Immature natural killer cell (primary cell): Measurements from ENCODE around the gene DCD. TPM values are rescaled to one million over a fixed set of nuclear protein-coding genes. Genes with fewer than 3 reads are reported as not detected.

Experiments
- polyA plus RNA-seq, 3 donors: library from polyadenylated mRNA; unstranded; fragments of 300-500 nt; fragmentation: Illumina TruSeq; gene quantifications; one replicate each; pipeline ENCODE4 v1.2.3, GENCODE V29; 2021

DCD gene
- polyA plus RNA-seq, 3 donors from 2014 or later: not detected

Other genes starting within 250 kb of the DCD start
- gene ITGA5, start 229.1 kb downstream of the DCD start, polyA plus RNA-seq: 100 to 1,000 TPM in 1 of 3 donors, 10 to 100 TPM in 2; 26.2 to 119 (median 65.5) TPM
- gene GTSF1, start 174.8 kb downstream of the DCD start, polyA plus RNA-seq: 10 to 100 TPM; 14.1 to 22.7 (median 16.6) TPM
- 100 to 1,000 TPM in 2 of 3 donors, 10 to 100 TPM in 1; 90.8 to 138 (median 137) TPM for gene NCKAP1L, start 150.6 kb downstream of the DCD start, polyA plus RNA-seq
- under 1 TPM in 2 of 3 donors, not detected in 1; 0.18 to 0.56 TPM for gene PDE1B, start 98.8 kb downstream of the DCD start, polyA plus RNA-seq
- gene PPP1R1A, start 59.7 kb downstream of the DCD start, polyA plus RNA-seq: not detected
- gene LACRT, start 13.5 kb downstream of the DCD start, polyA plus RNA-seq: not detected
- under 1 TPM in 1 of 3 donors, not detected in 2; 0.69 TPM for gene MUCL1, start 206.2 kb upstream of the DCD start, polyA plus RNA-seq